Subcutaneous abdominal adipose tissue (tissue), 5 donors: ENCODE data around the gene C1QTNF2.

Experiments used
- H3K27ac ChIP-seq: one replicate; pipeline ENCODE4 v1.7.0; 2013; ENCODE audit warnings: low read depth, mild to moderate bottlenecking, inconsistent platforms, low read length, moderate library complexity
- H3K27me3 ChIP-seq, 5 donors: one replicate each; pipeline ENCODE4 v1.7.0; 2013; ENCODE audit warnings: low read length in 5 of 5, inconsistent platforms in 1 of 5; ENCODE audit not compliant: control insufficient read depth in 5 of 5, insufficient read depth in 4 of 5
- H3K36me3 ChIP-seq, 5 donors: one replicate each; pipeline ENCODE4 v1.7.0; 2013; ENCODE audit warnings: low read length in 5 of 5; ENCODE audit not compliant: control insufficient read depth in 5 of 5, insufficient read depth in 5 of 5
- H3K4me1 ChIP-seq, 5 donors: one replicate each; pipeline ENCODE4 v1.7.0; 2013; ENCODE audit warnings: low read length in 5 of 5, mild to moderate bottlenecking in 3 of 5, moderate library complexity in 1 of 5; ENCODE audit not compliant: control insufficient read depth in 5 of 5, insufficient read depth in 5 of 5
- H3K4me3 ChIP-seq, 5 donors: one replicate each; pipeline ENCODE4 v1.7.0; 2013; ENCODE audit warnings: low read length in 5 of 5, low read depth in 1 of 5
- H3K9ac ChIP-seq, 5 donors: one replicate each; pipeline ENCODE4 v1.7.0; 2013; ENCODE audit warnings: low read length in 5 of 5, mild to moderate bottlenecking in 4 of 5, moderate library complexity in 3 of 5
- H3K9me3 ChIP-seq, 5 donors: one replicate each; pipeline ENCODE4 v1.7.0; 2013; ENCODE audit warnings: low read length in 5 of 5; ENCODE audit not compliant: control insufficient read depth in 5 of 5
- donor health status: healthy.
- donor health status: healthy.
- donor health status: healthy.
- donor health status: healthy.
- donor health status: healthy.

C1QTNF2 gene

GRCh38 chr5:160360310-160360709 lies 10.1 kb downstream of the C1QTNF2 start:
- no peaks in the 10 kb centered on the region for H3K9me3 ChIP-seq
- H3K4me1 ChIP-seq: peaks cover 4 to 31% (median 25%) of the 10 kb centered on the region in 5 donors
- H3K36me3 ChIP-seq: no peaks in the 10 kb centered on the region
- no peaks in the 10 kb centered on the region for H3K27me3 ChIP-seq
- no peak overlapping the region for H3K9ac ChIP-seq
- no peak overlapping the region for H3K4me3 ChIP-seq
- H3K27ac ChIP-seq: no peak overlapping the region

- Histone ChIP-seq H3K27ac (no peak overlapping the region), H3K9me3 (no peaks in the 10 kb centered on the region), H3K9ac (no peak overlapping the region), H3K4me1 (peaks cover 4 to 31% (median 25%) of the 10 kb centered on the region in 5 donors), H3K4me3 (no peak overlapping the region), H3K27me3 (no peaks in the 10 kb centered on the region), H3K36me3 (peaks cover 0 to 3% (median 0%) of the 10 kb centered on the region in 5 donors)
Observed at GRCh38 chr5:160359816-160360215, 10.6 kb downstream of the C1QTNF2 start.

- H3K27me3 ChIP-seq: no peaks in the 10 kb centered on the region
- no peaks in the 10 kb centered on the region for H3K9me3 ChIP-seq
- H3K36me3 ChIP-seq: peaks cover 0 to 4% (median 0%) of the 10 kb centered on the region in 5 donors
- H3K9ac ChIP-seq: no peak overlapping the region
- peaks cover 4 to 31% (median 25%) of the 10 kb centered on the region in 5 donors for H3K4me1 ChIP-seq
- no peak overlapping the region for H3K4me3 ChIP-seq
- H3K27ac ChIP-seq: no peak overlapping the region
Observed at GRCh38 chr5:160359242-160359641, 11.2 kb downstream of the C1QTNF2 start.

- Histone ChIP-seq H3K9me3 (no peaks in the 10 kb centered on the region), H3K27ac (peak overlapping the region; percentile 23), H3K4me3 (peak overlapping the region in 4 of 5 donors; percentile 21 to 42 (median 34)), H3K9ac (peak overlapping the region in 4 of 5 donors; percentile 14 to 56 (median 50)), H3K4me1 (peaks cover 4 to 26% (median 20%) of the 10 kb centered on the region in 5 donors), H3K36me3 (peaks cover 0 to 4% (median 0%) of the 10 kb centered on the region in 5 donors), H3K27me3 (no peaks in the 10 kb centered on the region)
Observed at GRCh38 chr5:160357861-160358411, 12.5 kb downstream of the C1QTNF2 start.

GRCh38 chr5:160357394-160357793 lies 13.0 kb downstream of the C1QTNF2 start:
- no peak overlapping the region for H3K27ac ChIP-seq

GRCh38 chr5:160356550-160357347 lies 13.7 kb downstream of the C1QTNF2 start:
- H3K4me1 ChIP-seq: peaks cover 4 to 26% (median 20%) of the 10 kb centered on the region in 5 donors
- H3K9ac ChIP-seq: no peak overlapping the region
- no peaks in the 10 kb centered on the region for H3K9me3 ChIP-seq
- H3K4me3 ChIP-seq: no peak overlapping the region
- no peak overlapping the region for H3K27ac ChIP-seq
- peaks cover 0 to 4% (median 0%) of the 10 kb centered on the region in 5 donors for H3K36me3 ChIP-seq
- H3K27me3 ChIP-seq: no peaks in the 10 kb centered on the region

More at GRCh38 chr5:160357394-160357793, 13.0 kb downstream of the C1QTNF2 start:
- Histone ChIP-seq H3K4me1 (peaks cover 4 to 26% (median 20%) of the 10 kb centered on the region in 5 donors), H3K36me3 (peaks cover 0 to 4% (median 0%) of the 10 kb centered on the region in 5 donors), H3K27me3 (no peaks in the 10 kb centered on the region), H3K4me3 (peak overlapping the region in 3 of 5 donors; percentile 31 to 42 (median 37)), H3K9ac (peak overlapping the region in 1 of 5 donors; percentile 14), H3K9me3 (no peaks in the 10 kb centered on the region)

GRCh38 chr5:160354666-160355065 lies 15.8 kb downstream of the C1QTNF2 start:
- no peak overlapping the region for H3K27ac ChIP-seq
- H3K4me1 ChIP-seq: peaks cover 2 to 26% (median 20%) of the 10 kb centered on the region in 5 donors
- peaks cover 0 to 4% (median 0%) of the 10 kb centered on the region in 5 donors for H3K36me3 ChIP-seq
- no peaks in the 10 kb centered on the region for H3K27me3 ChIP-seq
- no peaks in the 10 kb centered on the region for H3K9me3 ChIP-seq
- H3K4me3 ChIP-seq: no peak overlapping the region
- no peak overlapping the region for H3K9ac ChIP-seq

GRCh38 chr5:160353379-160353778 lies 17.0 kb downstream of the C1QTNF2 start:
- Histone ChIP-seq H3K27ac (no peak overlapping the region), H3K4me1 (peaks cover 2 to 20% (median 18%) of the 10 kb centered on the region in 5 donors), H3K4me3 (no peak overlapping the region), H3K36me3 (peaks cover 0 to 4% (median 0%) of the 10 kb centered on the region in 5 donors), H3K27me3 (no peaks in the 10 kb centered on the region), H3K9ac (no peak overlapping the region), H3K9me3 (no peaks in the 10 kb centered on the region)

- Histone ChIP-seq H3K4me1 (peaks cover 0 to 12% (median 9%) of the 10 kb centered on the region in 5 donors), H3K9ac (no peak overlapping the region), H3K4me3 (no peak overlapping the region), H3K27me3 (no peaks in the 10 kb centered on the region), H3K27ac (no peak overlapping the region), H3K36me3 (peaks cover 0 to 4% (median 0%) of the 10 kb centered on the region in 5 donors), H3K9me3 (no peaks in the 10 kb centered on the region)
Observed at GRCh38 chr5:160352308-160352707, 18.1 kb downstream of the C1QTNF2 start.

GRCh38 chr5:160349935-160350303 lies 20.5 kb downstream of the C1QTNF2 start:
- Histone ChIP-seq H3K9me3 (no peaks in the 10 kb centered on the region), H3K9ac (no peak overlapping the region), H3K4me1 (peaks cover 0 to 12% (median 3%) of the 10 kb centered on the region in 5 donors), H3K4me3 (no peak overlapping the region), H3K27ac (no peak overlapping the region), H3K27me3 (no peaks in the 10 kb centered on the region), H3K36me3 (peaks cover 0 to 1% (median 0%) of the 10 kb centered on the region in 5 donors)
